Esophagus squamous epithelium (tissue), 4 donors: Measurements from ENCODE around the gene ASTL.

Source experiments
- POLR2A ChIP-seq, 4 donors: fragments of 450-650 bp; IDR thresholded peaks; one replicate each; pipeline ENCODE4 v1.6.1; 2017; ENCODE audit warnings: antibody characterized with exemption in 4 of 4, mild to moderate bottlenecking in 4 of 4, moderate library complexity in 3 of 4
- TF ChIP-seq, protein P1 (sequence below), 6 experiments: fragments of 450-650 bp in 4 of 6; fragments of 200-600 bp in 2 of 6; sonication (generic) in 2 of 6; IDR thresholded peaks; one replicate each; pipeline ENCODE4 v1.5.1; 2016 to 2019; ENCODE audit warnings: antibody characterized with exemption in 6 of 6, mild to moderate bottlenecking in 4 of 6, moderate library complexity in 4 of 6

DNA sequence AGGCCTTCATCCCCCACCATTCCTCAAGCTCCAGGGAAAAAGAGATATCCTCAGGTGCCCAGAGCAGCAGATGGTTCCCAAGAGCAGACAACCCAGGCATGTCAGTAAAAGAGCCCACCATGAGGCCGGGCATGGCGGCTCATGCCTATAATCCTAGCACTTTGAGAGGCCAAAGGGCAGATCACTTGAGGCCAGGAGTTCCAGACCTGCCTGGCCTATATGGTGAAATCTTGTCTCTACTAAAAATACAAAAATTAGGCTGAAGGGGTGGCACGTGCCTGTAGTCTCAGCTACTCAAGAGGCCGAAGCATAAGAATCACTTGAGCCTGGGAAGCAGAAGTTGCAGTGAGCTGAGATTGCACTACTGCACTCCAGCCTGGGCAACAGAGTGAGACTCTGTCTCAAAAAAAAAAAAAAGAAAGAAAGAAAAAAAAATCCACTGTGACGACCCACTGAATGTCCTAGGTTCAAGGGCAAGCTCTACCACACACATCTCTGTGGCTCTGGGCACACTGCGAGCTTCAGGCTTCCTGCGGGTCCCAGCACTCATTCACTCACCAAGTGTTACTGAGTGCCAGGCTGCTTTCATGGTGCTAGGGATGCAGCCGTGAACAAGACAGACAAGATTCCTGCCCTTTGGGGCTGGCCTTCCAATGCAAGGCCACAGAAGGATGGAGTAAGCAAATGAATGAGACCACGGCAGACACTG, 13.4 kb upstream of the ASTL start:
- TF ChIP-seq, protein P1, sequence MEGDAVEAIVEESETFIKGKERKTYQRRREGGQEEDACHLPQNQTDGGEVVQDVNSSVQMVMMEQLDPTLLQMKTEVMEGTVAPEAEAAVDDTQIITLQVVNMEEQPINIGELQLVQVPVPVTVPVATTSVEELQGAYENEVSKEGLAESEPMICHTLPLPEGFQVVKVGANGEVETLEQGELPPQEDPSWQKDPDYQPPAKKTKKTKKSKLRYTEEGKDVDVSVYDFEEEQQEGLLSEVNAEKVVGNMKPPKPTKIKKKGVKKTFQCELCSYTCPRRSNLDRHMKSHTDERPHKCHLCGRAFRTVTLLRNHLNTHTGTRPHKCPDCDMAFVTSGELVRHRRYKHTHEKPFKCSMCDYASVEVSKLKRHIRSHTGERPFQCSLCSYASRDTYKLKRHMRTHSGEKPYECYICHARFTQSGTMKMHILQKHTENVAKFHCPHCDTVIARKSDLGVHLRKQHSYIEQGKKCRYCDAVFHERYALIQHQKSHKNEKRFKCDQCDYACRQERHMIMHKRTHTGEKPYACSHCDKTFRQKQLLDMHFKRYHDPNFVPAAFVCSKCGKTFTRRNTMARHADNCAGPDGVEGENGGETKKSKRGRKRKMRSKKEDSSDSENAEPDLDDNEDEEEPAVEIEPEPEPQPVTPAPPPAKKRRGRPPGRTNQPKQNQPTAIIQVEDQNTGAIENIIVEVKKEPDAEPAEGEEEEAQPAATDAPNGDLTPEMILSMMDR (IDR thresholded peaks at IDR 0.05), result no peak
- no peak for TF ChIP-seq POLR2A (IDR thresholded peaks at IDR 0.05)
